Measurements from ENCODE around the gene ITSN1.

- TF ChIP-seq CEBPB (IDR thresholded peaks at IDR 0.05): no peak
- TF ChIP-seq, protein P1, sequence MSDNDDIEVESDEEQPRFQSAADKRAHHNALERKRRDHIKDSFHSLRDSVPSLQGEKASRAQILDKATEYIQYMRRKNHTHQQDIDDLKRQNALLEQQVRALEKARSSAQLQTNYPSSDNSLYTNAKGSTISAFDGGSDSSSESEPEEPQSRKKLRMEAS (IDR thresholded peaks at IDR 0.05): no peak
- TF ChIP-seq EP300 (IDR thresholded peaks at IDR 0.05; ENCODE audit: borderline replicate concordance): no peak
- no peak for TF ChIP-seq TAF1 (IDR thresholded peaks at IDR 0.05; ENCODE audit: low read depth)
- TF ChIP-seq NFIC (IDR thresholded peaks at IDR 0.05): no peak
- TF ChIP-seq TCF12 (IDR thresholded peaks at IDR 0.05; ENCODE audit: low read depth): no peak
- no peak for TF ChIP-seq REST (IDR thresholded peaks at IDR 0.05; ENCODE audit: low read depth)
- no peak for TF ChIP-seq TEAD4 (IDR thresholded peaks at IDR 0.05)
- no peak for TF ChIP-seq FOXM1 (IDR thresholded peaks at IDR 0.05; ENCODE audit: borderline replicate concordance, low read depth)
Measured at GRCh38 chr21:33648555-33648954, 6.3 kb downstream of the ITSN1 start.

All from Ishikawa (cell line).